ENCODE data around the gene COX6A1. TPM values are rescaled to one million over a fixed set of nuclear protein-coding genes. Genes with fewer than 3 reads are reported as not detected.

The COX6A1 gene
- total and polyA plus RNA-seq, 2 of the 13 experiments (the other 11 are each of a cell fraction or from before 2014, with no cell fraction given): 542 to 673 TPM

GRCh38 chr12:120474616-120474960 is 36.7 kb downstream of the COX6A1 start:
- Histone ChIP-seq H3K27ac (ENCODE audit: extremely low read length, insufficient read depth, low read length) (no peak overlapping the region), H3K27me3 (ENCODE audit: control insufficient read depth in 1 of 2, insufficient read depth in 2 of 2, low read length in 2 of 2) (no peaks in the 10 kb centered on the region; a peak in 1 of 5 replicates), H2AFZ (ENCODE audit: low read length) (no peak overlapping the region), H4K20me1 (ENCODE audit: insufficient read depth, low read length) (no peaks in the 10 kb centered on the region), H3K4me3 (replicated peaks in 1 of 3; ENCODE audit: insufficient read depth in 1 of 3, low read depth in 2 of 3, low read length in 3 of 3) (no peak overlapping the region), H3K4me2 (ENCODE audit: low read depth, low read length) (no peak overlapping the region), H3K4me1 (ENCODE audit: insufficient read depth, low read length) (peaks cover 40% of the 10 kb centered on the region), H3K9me3 (ENCODE audit: low read length) (no peaks in the 10 kb centered on the region), H3K9ac (ENCODE audit: insufficient read depth, low read depth, low read length) (no peak overlapping the region), H3K79me2 (ENCODE audit: insufficient read depth, low read length) (peaks cover 6% of the 10 kb centered on the region), H3K36me3 (replicated peaks in 1 of 2; ENCODE audit: control insufficient read depth in 1 of 2, insufficient read depth in 2 of 2, low read length in 2 of 2) (no peaks in the 10 kb centered on the region)
- no peak for TF ChIP-seq CENPT (CRISPR knock-in tag; IDR thresholded peaks at IDR 0.05; ENCODE audit: low read depth)
- TF ChIP-seq RAD21 (CRISPR knock-in tag; IDR thresholded peaks at IDR 0.05): no peak
- peak; percentile 51 for TF ChIP-seq SAP130 (CRISPR knock-in tag; IDR thresholded peaks at IDR 0.05; ENCODE audit: low read depth)
- TF ChIP-seq ZNF563 (CRISPR knock-in tag; IDR thresholded peaks at IDR 0.05): no peak
- peak; percentile 51; the same call in 1 of the 2 replicates for TF ChIP-seq ETV5 (CRISPR knock-in tag; IDR thresholded peaks at IDR 0.05; ENCODE audit: borderline replicate concordance)
- no peak for TF ChIP-seq GABPA (IDR thresholded peaks at IDR 0.05; ENCODE audit: low read depth, low read length)
- TF ChIP-seq GABPA (CRISPR knock-in tag; IDR thresholded peaks at IDR 0.05; ENCODE audit: low read depth): peak; percentile 29; the same call in 1 of the 2 replicates
- TF ChIP-seq RXRB (CRISPR knock-in tag; IDR thresholded peaks at IDR 0.05; ENCODE audit: borderline replicate concordance): no peak
- intact Hi-C loops (cut with micrococcal nuclease; ENCODE audit: unreplicated experiment) (no loop called here), in situ Hi-C loops (cut with HindIII; ENCODE audit: extremely low pct_ligation_motif_present, low pct_unique_long_range_greater_than_20kb) (no loop called here)
- ChIA-PET POLR2A (interaction anchor here (1.1 to 1.2 kb wide), 2 partner anchors 21 to 158 kb away, joined by 4 to 6 read pairs; partner anchors contain the start of gene DYNLL1), CTCF (ENCODE audit: low intra/inter-chr PET ratio, low total read pairs) (no interaction called here)
- DNase-seq (ENCODE audit: low spot score) (no peak), FAIRE-seq (no peak), ATAC-seq (no peak; the same call in 2 of the 3 replicates)
- BruUV-seq (replicated peaks): no TSS peak
- 71% methylated on average over 2 of the region's 2 CpGs for WGBS (ENCODE audit: low lambda C conversion rate)

- H3K4me2 ChIP-seq (ENCODE audit: low read depth, low read length): no peak overlapping the region
- CTCF ChIA-PET (ENCODE audit: low intra/inter-chr PET ratio, low total read pairs): no interaction called here
- H2AFZ ChIP-seq (ENCODE audit: low read length): no peak overlapping the region
- peaks cover 36% of the 10 kb centered on the region for H3K4me1 ChIP-seq (ENCODE audit: insufficient read depth, low read length)
- in situ Hi-C loops (cut with HindIII; ENCODE audit: extremely low pct_ligation_motif_present, low pct_unique_long_range_greater_than_20kb) (no loop called here), intact Hi-C loops (cut with micrococcal nuclease; ENCODE audit: unreplicated experiment) (no loop called here)
- ATAC-seq (no peak), FAIRE-seq (no peak), DNase-seq (ENCODE audit: low spot score) (no peak)
- peaks cover 6% of the 10 kb centered on the region for H3K79me2 ChIP-seq (ENCODE audit: insufficient read depth, low read length)
- no peaks in the 10 kb centered on the region for H3K27me3 ChIP-seq (ENCODE audit: control insufficient read depth in 1 of 2, insufficient read depth in 2 of 2, low read length in 2 of 2)
- H3K36me3 ChIP-seq (replicated peaks in 1 of 2; ENCODE audit: control insufficient read depth in 1 of 2, insufficient read depth in 2 of 2, low read length in 2 of 2): no peaks in the 10 kb centered on the region
- WGBS (ENCODE audit: low lambda C conversion rate): 100% methylated on average over 1 of the region's 1 CpG
- H3K4me3 ChIP-seq (replicated peaks in 1 of 3; ENCODE audit: insufficient read depth in 1 of 3, low read depth in 2 of 3, low read length in 3 of 3): no peak overlapping the region
- no peaks in the 10 kb centered on the region for H3K9me3 ChIP-seq (ENCODE audit: low read length)
- no TSS peak for BruUV-seq (replicated peaks)
- H3K27ac ChIP-seq (ENCODE audit: extremely low read length, insufficient read depth, low read length): no peak overlapping the region
- TF ChIP-seq NFIB (CRISPR knock-in tag; IDR thresholded peaks at IDR 0.05; ENCODE audit: borderline replicate concordance) (no peak), ZNF564 (CRISPR knock-in tag; IDR thresholded peaks at IDR 0.05) (no peak), ZFP82 (CRISPR knock-in tag; IDR thresholded peaks at IDR 0.05; ENCODE audit: borderline replicate concordance) (no peak), ZFP91 (CRISPR knock-in tag; IDR thresholded peaks at IDR 0.05; ENCODE audit: borderline replicate concordance) (no peak), NFE2 (CRISPR knock-in tag; IDR thresholded peaks at IDR 0.05) (no peak), ZNF207 (IDR thresholded peaks at IDR 0.05; ENCODE audit: borderline replicate concordance) (no peak), NFIC (IDR thresholded peaks at IDR 0.05; ENCODE audit: low read length) (no peak), ATRX (CRISPR knock-in tag; IDR thresholded peaks at IDR 0.05; ENCODE audit: borderline replicate concordance) (no peak), ZIK1 (CRISPR knock-in tag; IDR thresholded peaks at IDR 0.05; ENCODE audit: borderline replicate concordance, low read depth) (no peak)
- POLR2A ChIA-PET: no interaction called here
- no peak overlapping the region for H3K9ac ChIP-seq (ENCODE audit: insufficient read depth, low read depth, low read length)
- no peaks in the 10 kb centered on the region for H4K20me1 ChIP-seq (ENCODE audit: insufficient read depth, low read length)
These were observed 37.7 kb downstream of the COX6A1 start for GRCh38 chr12:120475643-120476042.

Data from HepG2 (cell line).